Stimulated activated naive CD8-positive, alpha-beta T cell treated with anti-CD3 and anti-CD28 coated beads, Interleukin-15, Interleukin-2, amounts not matched to agents 100 ng/mL and 50 ng/mL, for 24 hours (primary cell): ENCODE results near the gene RAX.

Experiments used
- H3K27ac Mint-ChIP-seq: one replicate; pipeline ENCODE4 v1.8.0; 2021; ENCODE audit warnings: mild to moderate bottlenecking, mixed read lengths
- H3K27me3 Mint-ChIP-seq: one replicate; pipeline ENCODE4 v1.8.0; 2021; ENCODE audit warnings: mixed read lengths
- H3K36me3 Mint-ChIP-seq: one replicate; pipeline ENCODE4 v1.8.0; 2021; ENCODE audit warnings: low read depth, mixed read lengths
- H3K4me1 Mint-ChIP-seq: one replicate; pipeline ENCODE4 v1.8.0; 2021; ENCODE audit warnings: low read depth, mixed read lengths
- H3K4me3 Mint-ChIP-seq: one replicate; pipeline ENCODE4 v1.8.0; 2021; ENCODE audit warnings: mild to moderate bottlenecking, mixed read lengths
- H3K9me3 Mint-ChIP-seq: one replicate; pipeline ENCODE4 v1.8.0; 2021; ENCODE audit warnings: mixed read lengths

RAX gene

GRCh38 chr18:59238385-59238784 lies 34.9 kb downstream of the RAX start:
- no peaks in the 10 kb centered on the region for H3K9me3 Mint-ChIP-seq
- H3K27me3 Mint-ChIP-seq: peaks cover 20% of the 10 kb centered on the region
- H3K4me1 Mint-ChIP-seq: no peaks in the 10 kb centered on the region
- no peak overlapping the region for H3K4me3 Mint-ChIP-seq
- H3K36me3 Mint-ChIP-seq: no peaks in the 10 kb centered on the region
- no peak overlapping the region for H3K27ac Mint-ChIP-seq

- Mint-ChIP-seq H3K27me3 (peaks cover 48% of the 10 kb centered on the region), H3K27ac (no peak overlapping the region), H3K4me3 (no peak overlapping the region)
Observed at GRCh38 chr18:59233017-59233410, 40.2 kb downstream of the RAX start.

GRCh38 chr18:59232309-59233016 lies 40.8 kb downstream of the RAX start:
- H3K4me3 Mint-ChIP-seq: no peak overlapping the region
- H3K27me3 Mint-ChIP-seq: peaks cover 46% of the 10 kb centered on the region
- H3K9me3 Mint-ChIP-seq: no peaks in the 10 kb centered on the region

More at GRCh38 chr18:59233017-59233410, 40.2 kb downstream of the RAX start:
- no peaks in the 10 kb centered on the region for H3K9me3 Mint-ChIP-seq
- no peaks in the 10 kb centered on the region for H3K4me1 Mint-ChIP-seq
- H3K36me3 Mint-ChIP-seq: no peaks in the 10 kb centered on the region

GRCh38 chr18:59231877-59232276 lies 41.4 kb downstream of the RAX start:
- H3K27ac Mint-ChIP-seq: no peak overlapping the region
- H3K4me3 Mint-ChIP-seq: no peak overlapping the region
- peaks cover 50% of the 10 kb centered on the region for H3K27me3 Mint-ChIP-seq
- no peaks in the 10 kb centered on the region for H3K36me3 Mint-ChIP-seq
- H3K9me3 Mint-ChIP-seq: no peaks in the 10 kb centered on the region
- no peaks in the 10 kb centered on the region for H3K4me1 Mint-ChIP-seq

More at GRCh38 chr18:59232309-59233016, 40.8 kb downstream of the RAX start:
- Mint-ChIP-seq H3K4me1 (no peaks in the 10 kb centered on the region), H3K36me3 (no peaks in the 10 kb centered on the region), H3K27ac (no peak overlapping the region)

- Mint-ChIP-seq H3K4me3 (no peak overlapping the region), H3K27ac (no peak overlapping the region), H3K4me1 (no peaks in the 10 kb centered on the region), H3K27me3 (peaks cover 46% of the 10 kb centered on the region), H3K9me3 (no peaks in the 10 kb centered on the region), H3K36me3 (no peaks in the 10 kb centered on the region)
Observed at GRCh38 chr18:59231114-59231513, 42.1 kb downstream of the RAX start.

- H3K27ac Mint-ChIP-seq: no peak overlapping the region
- no peaks in the 10 kb centered on the region for H3K9me3 Mint-ChIP-seq
- H3K36me3 Mint-ChIP-seq: no peaks in the 10 kb centered on the region
- H3K27me3 Mint-ChIP-seq: peaks cover 55% of the 10 kb centered on the region
- no peak overlapping the region for H3K4me3 Mint-ChIP-seq
- H3K4me1 Mint-ChIP-seq: no peaks in the 10 kb centered on the region
Observed at GRCh38 chr18:59229701-59230443, 43.4 kb downstream of the RAX start.

GRCh38 chr18:59229191-59229590 lies 44.1 kb downstream of the RAX start:
- Mint-ChIP-seq H3K9me3 (no peaks in the 10 kb centered on the region), H3K27ac (no peak overlapping the region), H3K27me3 (peaks cover 57% of the 10 kb centered on the region), H3K36me3 (no peaks in the 10 kb centered on the region), H3K4me3 (no peak overlapping the region), H3K4me1 (no peaks in the 10 kb centered on the region)

- Mint-ChIP-seq H3K27me3 (peaks cover 66% of the 10 kb centered on the region), H3K4me1 (no peaks in the 10 kb centered on the region), H3K4me3 (no peak overlapping the region), H3K36me3 (no peaks in the 10 kb centered on the region), H3K9me3 (no peaks in the 10 kb centered on the region), H3K27ac (no peak overlapping the region)
Observed at GRCh38 chr18:59228351-59228750, 44.9 kb downstream of the RAX start.

DNA sequence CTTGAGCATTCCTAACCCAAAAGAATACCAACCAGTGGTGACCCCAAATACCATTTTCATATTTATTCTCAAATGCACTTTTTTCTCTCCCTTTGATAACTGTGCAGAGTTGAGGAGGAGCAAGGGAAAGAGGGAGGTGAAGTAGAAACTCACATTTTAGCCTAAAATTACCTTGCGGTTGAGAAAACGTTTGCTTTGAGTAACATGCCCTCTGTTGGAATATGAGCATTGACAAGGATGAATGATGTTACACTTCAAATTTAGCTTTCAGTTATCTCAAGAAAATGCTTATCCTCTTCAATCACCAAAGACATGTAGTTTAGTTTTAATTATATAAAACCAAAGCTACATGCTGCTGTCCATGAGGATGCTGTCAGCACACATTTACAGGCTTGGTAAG lies 50.9 kb downstream of the RAX start:
- Mint-ChIP-seq H3K4me1 (peaks cover 10% of the 10 kb centered on the region), H3K27me3 (peaks cover 83% of the 10 kb centered on the region), H3K36me3 (no peaks in the 10 kb centered on the region), H3K9me3 (no peaks in the 10 kb centered on the region), H3K27ac (no peak overlapping the region), H3K4me3 (no peak overlapping the region)

- no peaks in the 10 kb centered on the region for H3K9me3 Mint-ChIP-seq
- H3K36me3 Mint-ChIP-seq: no peaks in the 10 kb centered on the region
- H3K4me3 Mint-ChIP-seq: no peak overlapping the region
- H3K27ac Mint-ChIP-seq: no peak overlapping the region
- peaks cover 80% of the 10 kb centered on the region for H3K27me3 Mint-ChIP-seq
- H3K4me1 Mint-ChIP-seq: peaks cover 10% of the 10 kb centered on the region
Observed at GRCh38 chr18:59220784-59221765, 52.2 kb downstream of the RAX start.

- Mint-ChIP-seq H3K27ac (no peak overlapping the region), H3K27me3 (peaks cover 76% of the 10 kb centered on the region), H3K36me3 (no peaks in the 10 kb centered on the region), H3K9me3 (no peaks in the 10 kb centered on the region), H3K4me1 (peaks cover 10% of the 10 kb centered on the region), H3K4me3 (no peak overlapping the region)
Observed at GRCh38 chr18:59220164-59220783, 53.0 kb downstream of the RAX start.

DNA sequence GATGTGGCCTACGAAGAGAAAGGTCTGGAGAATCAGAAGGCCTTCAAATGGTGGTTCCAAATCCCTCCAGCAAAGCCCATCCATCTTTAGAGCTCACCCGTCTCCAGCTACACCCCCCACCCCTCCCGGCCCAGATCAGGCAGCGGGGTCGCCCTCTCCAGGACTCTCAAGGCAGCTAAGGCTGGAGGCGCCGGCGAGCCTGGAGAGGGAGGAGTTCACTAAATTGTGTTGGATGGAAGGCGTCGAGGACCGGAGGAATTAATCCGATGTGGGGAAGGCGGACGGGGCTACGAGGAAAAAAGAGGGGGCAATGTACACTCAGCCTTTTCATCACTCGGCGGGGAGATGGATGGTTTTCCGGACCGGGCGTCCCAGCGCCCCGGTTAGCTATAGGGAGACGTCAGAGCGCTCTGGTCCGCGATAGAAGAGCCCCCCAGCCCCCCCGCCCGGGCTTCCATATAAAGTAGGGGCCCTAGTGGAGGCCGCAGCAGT lies 53.5 kb downstream of the RAX start, which contains the start of gene GRP:
Gene GRP (plus strand): TSS at position 487 of the 492 bp plus-strand sequence. CDS start 108 bp downstream, outside the sequence.
- peaks cover 77% of the 10 kb centered on the region for H3K27me3 Mint-ChIP-seq
- no peak within 1 kb of the TSS for H3K4me3 Mint-ChIP-seq
- no peaks in the 10 kb centered on the region for H3K9me3 Mint-ChIP-seq
- no peaks in the 10 kb centered on the region for H3K36me3 Mint-ChIP-seq
- H3K4me1 Mint-ChIP-seq: peaks cover 10% of the 10 kb centered on the region
- no peak within 1 kb of the TSS for H3K27ac Mint-ChIP-seq

GRCh38 chr18:59218018-59218417 lies 55.2 kb downstream of the RAX start:
- Mint-ChIP-seq H3K36me3 (no peaks in the 10 kb centered on the region), H3K4me3 (no peak overlapping the region), H3K27me3 (peaks cover 74% of the 10 kb centered on the region), H3K4me1 (peaks cover 10% of the 10 kb centered on the region), H3K9me3 (no peaks in the 10 kb centered on the region), H3K27ac (no peak overlapping the region)
